HepG2 (cell line): Measurements from ENCODE around the gene SLC1A4. TPM values are rescaled to one million over a fixed set of nuclear protein-coding genes. Genes with fewer than 3 reads are reported as not detected.
A peak's percentile ranks its signal among the peaks of the same experiment; 100 is the strongest.

Source experiments
- ARHGAP35 ChIP-seq: sonication (generic); formaldehyde crosslinking; IDR thresholded peaks from 2 replicates; pipeline ENCODE4 v1.9.0; 2022; ENCODE audit warnings: mild to moderate bottlenecking, inconsistent platforms, moderate library complexity, missing genetic modification reagents, borderline replicate concordance
- ATM ChIP-seq: fragments of 450-650 bp; IDR thresholded peaks from 2 replicates; pipeline ENCODE4 v1.7.1; 2017; ENCODE audit warnings: mild to moderate bottlenecking, borderline replicate concordance
- BCL6 ChIP-seq: IDR thresholded peaks from 2 replicates; pipeline ENCODE4 v1.6.1; 2016; ENCODE audit warnings: missing genetic modification reagents, missing compliant biosample characterization
- FLYWCH1 ChIP-seq: sonication (generic); formaldehyde crosslinking; IDR thresholded peaks from 2 replicates; pipeline ENCODE4 v1.8.1; 2023; ENCODE audit warnings: mild to moderate bottlenecking, missing genetic modification reagents
- HHEX ChIP-seq: IDR thresholded peaks from 2 replicates; pipeline ENCODE4 v1.6.1; 2016; ENCODE audit warnings: control low read depth
- IRX3 ChIP-seq: sonication (generic); formaldehyde crosslinking; IDR thresholded peaks from 2 replicates; pipeline ENCODE4 v1.8.1; 2023; ENCODE audit warnings: mild to moderate bottlenecking, low read depth, missing genetic modification reagents, borderline replicate concordance
- KLF11 ChIP-seq: IDR thresholded peaks from 2 replicates; pipeline ENCODE4 v1.6.1; 2016; ENCODE audit warnings: missing compliant biosample characterization
- LCORL ChIP-seq, 2 experiments: fragments of 450-650 bp in 1 of 2; sonication (generic) in 1 of 2; formaldehyde crosslinking in 1 of 2; IDR thresholded peaks; 2 replicates each; pipeline versions ENCODE4 v1.5.0 to v1.6.1; 2017 to 2020; ENCODE audit warnings: antibody characterized with exemption in 1 of 2, missing genetic modification reagents in 1 of 2
- NFIC ChIP-seq: IDR thresholded peaks from 2 replicates; pipeline ENCODE4 v1.6.1; 2012; ENCODE audit warnings: mild to moderate bottlenecking, low read length, inconsistent platforms
- NR2F6 ChIP-seq, 2 experiments: IDR thresholded peaks; 2 replicates each; pipeline ENCODE4 v1.6.1; 2016; ENCODE audit warnings: antibody characterized with exemption in 1 of 2, mild to moderate bottlenecking in 1 of 2
- SNAPC2 ChIP-seq: sonication (generic); formaldehyde crosslinking; IDR thresholded peaks from 2 replicates; pipeline ENCODE4 v1.8.1; 2022; ENCODE audit warnings: mild to moderate bottlenecking, missing genetic modification reagents
- SP4 ChIP-seq: sonication (generic); formaldehyde crosslinking; IDR thresholded peaks from 2 replicates; pipeline ENCODE4 v1.8.1; 2023; ENCODE audit warnings: mild to moderate bottlenecking, missing genetic modification reagents
- TBX2 ChIP-seq: sonication (generic); formaldehyde crosslinking; IDR thresholded peaks from 2 replicates; pipeline ENCODE4 v1.5.0; 2020; ENCODE audit warnings: missing genetic modification reagents, mild to moderate bottlenecking, borderline replicate concordance
- ZFP37 ChIP-seq: sonication (generic); formaldehyde crosslinking; IDR thresholded peaks from 2 replicates; pipeline ENCODE4 v1.4.0; 2020; ENCODE audit warnings: missing genetic modification reagents, borderline replicate concordance
- ZNF121 ChIP-seq: sonication (generic); formaldehyde crosslinking; IDR thresholded peaks from 2 replicates; pipeline ENCODE4 v1.5.0; 2020; ENCODE audit warnings: mild to moderate bottlenecking, missing genetic modification reagents
- ZNF230 ChIP-seq: sonication (generic); formaldehyde crosslinking; IDR thresholded peaks from 2 replicates; pipeline ENCODE4 v1.4.0; 2020; ENCODE audit warnings: mild to moderate bottlenecking, missing genetic modification reagents
- ZNF430 ChIP-seq: sonication (generic); formaldehyde crosslinking; IDR thresholded peaks from 2 replicates; pipeline ENCODE4 v1.9.0; 2021; ENCODE audit warnings: mild to moderate bottlenecking, missing genetic modification reagents
- ZNF556 ChIP-seq: sonication (generic); formaldehyde crosslinking; IDR thresholded peaks from 2 replicates; pipeline ENCODE4 v1.4.0; 2020; ENCODE audit warnings: mild to moderate bottlenecking, missing genetic modification reagents, borderline replicate concordance
- ZNF598 ChIP-seq: sonication (generic); formaldehyde crosslinking; IDR thresholded peaks from 2 replicates; pipeline ENCODE4 v1.5.1; 2020; ENCODE audit warnings: mild to moderate bottlenecking, missing genetic modification reagents, borderline replicate concordance
- ZNF7 ChIP-seq: IDR thresholded peaks from 2 replicates; pipeline ENCODE4 v1.6.1; 2016; ENCODE audit warnings: missing biosample characterization, missing genetic modification reagents
- ZNF782 ChIP-seq: sonication (generic); formaldehyde crosslinking; IDR thresholded peaks from 2 replicates; pipeline ENCODE4 v1.4.0; 2020; ENCODE audit warnings: missing genetic modification reagents, mild to moderate bottlenecking, borderline replicate concordance
- ZSCAN21 ChIP-seq: sonication (generic); formaldehyde crosslinking; IDR thresholded peaks from 2 replicates; pipeline ENCODE4 v1.8.0; 2022; ENCODE audit warnings: mild to moderate bottlenecking, missing genetic modification reagents, moderate library complexity, borderline replicate concordance
- ZSCAN30 ChIP-seq: sonication (generic); formaldehyde crosslinking; IDR thresholded peaks from 2 replicates; pipeline ENCODE4 v1.5.0; 2020; ENCODE audit warnings: mild to moderate bottlenecking, missing genetic modification reagents
- polyA plus RNA-seq, 8 experiments: library from polyadenylated mRNA; depleted of rRNA in 3 of 8; stranded (reverse) in 7 of 8; unstranded in 1 of 8; fragments of >200 nt; fragmentation: Illumina TruSeq in 4 of 8; extraction: Trizol in 4 of 8; gene quantifications; 2 replicates each; pipeline versions ENCODE4 v1.2.1 to v1.2.3, GENCODE V29; 2011 to 2016; ENCODE audit warnings: low read depth in 4 of 8, missing spikeins in 1 of 8, mixed read lengths in 1 of 8; ENCODE audit not compliant: insufficient read depth in 1 of 8
- total RNA-seq, 5 experiments: library from RNA; depleted of rRNA; stranded (reverse); fragments of >200 nt; fragmentation: Illumina TruSeq; extraction: Trizol; gene quantifications; 2 replicates each; pipeline ENCODE4 v1.2.3, GENCODE V29; 2016; ENCODE audit warnings: low read depth in 1 of 5
- TF ChIP-seq, protein P1 (sequence below): sonication (generic); formaldehyde crosslinking; IDR thresholded peaks from 2 replicates; pipeline ENCODE4 v1.4.0; 2020; ENCODE audit warnings: missing genetic modification reagents, mild to moderate bottlenecking, borderline replicate concordance
- TF ChIP-seq, protein P2 (sequence below): sonication (generic); formaldehyde crosslinking; IDR thresholded peaks from 2 replicates; pipeline ENCODE4 v1.5.1; 2020; ENCODE audit warnings: mild to moderate bottlenecking, missing genetic modification reagents, borderline replicate concordance
- TF ChIP-seq, protein P3 (sequence below): sonication (generic); formaldehyde crosslinking; IDR thresholded peaks from 2 replicates; pipeline ENCODE4 v1.4.0; 2020; ENCODE audit warnings: missing genetic modification reagents
- TF ChIP-seq, protein P4 (sequence below): sonication (generic); formaldehyde crosslinking; IDR thresholded peaks from 2 replicates; pipeline ENCODE4 v1.5.0; 2020; ENCODE audit warnings: missing genetic modification reagents, mild to moderate bottlenecking, borderline replicate concordance

The SLC1A4 gene
- total and polyA plus RNA-seq, 2 of the 13 experiments (the other 11 are each of a cell fraction or from before 2014, with no cell fraction given) = 21.0 to 39.6 TPM

DNA sequence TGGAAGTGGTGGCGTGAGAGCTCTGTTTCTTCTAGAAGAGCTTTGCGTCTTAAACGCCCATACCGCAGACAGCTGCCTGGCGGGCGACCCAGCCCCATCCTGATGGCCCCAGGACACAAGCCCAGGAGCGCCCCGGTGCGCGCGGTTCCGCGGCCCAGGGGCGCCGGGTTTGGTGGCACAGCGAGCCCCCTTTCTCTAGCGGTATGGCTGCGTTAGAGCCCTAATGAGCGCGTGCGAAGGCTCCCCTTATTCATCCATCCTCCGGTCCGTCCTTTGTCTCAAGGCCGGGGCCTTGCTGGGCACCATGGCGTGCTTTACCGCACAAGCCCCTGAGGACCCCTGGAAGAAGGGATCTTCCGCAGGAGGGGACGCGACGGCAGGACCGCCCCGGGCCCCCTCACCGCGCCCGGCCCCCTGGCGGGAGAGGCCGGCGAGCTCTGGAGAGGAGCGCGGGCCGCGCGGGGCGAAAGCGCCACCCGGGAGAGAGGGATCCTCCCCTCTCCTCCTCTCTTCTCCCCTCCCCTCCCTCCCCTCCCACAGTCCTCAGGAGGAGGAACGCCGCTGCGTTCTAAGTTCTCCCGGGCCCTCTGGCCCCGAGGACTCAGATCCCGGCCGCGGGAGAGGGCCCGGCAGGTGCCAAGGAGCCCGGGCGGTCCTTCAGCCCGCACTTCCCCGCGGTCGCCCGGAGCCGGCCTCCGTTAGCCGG is 626 bp upstream of the SLC1A4 start (continued):
- TF ChIP-seq ZNF598 (CRISPR knock-in tag) (peak; percentile 69; the same call in 1 of the 2 replicates), HHEX (no peak), SNAPC2 (0 out of 2 replicates have a peak, but pooled peaks have one; percentile 26), ZSCAN30 (CRISPR knock-in tag) (peak; percentile 66; the same call in 1 of the 2 replicates), IRX3 (CRISPR knock-in tag) (peak; percentile 52), ZFP37 (no peak), ARHGAP35 (CRISPR knock-in tag) (0 out of 2 replicates have a peak, but pooled peaks have one; percentile 32), KLF11 (peak; percentile 21; the same call in 1 of the 2 replicates), ZNF430 (CRISPR knock-in tag) (peak; percentile 80; the same call in 1 of the 2 replicates), NR2F6 (IDR thresholded peaks at IDR 0.05) (no peak), NR2F6 (CRISPR knock-in tag; IDR thresholded peaks at IDR 0.05) (no peak), ATM (no peak), ZNF7 (CRISPR knock-in tag) (no peak), ZNF782 (CRISPR knock-in tag) (peak; percentile 84; the same call in 1 of the 2 replicates), SP4 (CRISPR knock-in tag) (no peak), NFIC (no peak), BCL6 (CRISPR knock-in tag) (peak; percentile 20), ZNF121 (CRISPR knock-in tag) (peak; percentile 36), TBX2 (CRISPR knock-in tag) (peak; percentile 23; the same call in 1 of the 2 replicates), LCORL (IDR thresholded peaks at IDR 0.05) (no peak), LCORL (CRISPR knock-in tag; IDR thresholded peaks at IDR 0.05) (peak; percentile 57; the same call in 1 of the 2 replicates), ZNF230 (CRISPR knock-in tag) (peak; percentile 71; the same call in 1 of the 2 replicates), FLYWCH1 (peak; percentile 79; the same call in 1 of the 2 replicates), ZNF556 (CRISPR knock-in tag) (no peak; the same call in 1 of the 2 replicates), ZSCAN21 (CRISPR knock-in tag) (peak; percentile 32; the same call in 1 of the 2 replicates)
- TF ChIP-seq, protein P1, sequence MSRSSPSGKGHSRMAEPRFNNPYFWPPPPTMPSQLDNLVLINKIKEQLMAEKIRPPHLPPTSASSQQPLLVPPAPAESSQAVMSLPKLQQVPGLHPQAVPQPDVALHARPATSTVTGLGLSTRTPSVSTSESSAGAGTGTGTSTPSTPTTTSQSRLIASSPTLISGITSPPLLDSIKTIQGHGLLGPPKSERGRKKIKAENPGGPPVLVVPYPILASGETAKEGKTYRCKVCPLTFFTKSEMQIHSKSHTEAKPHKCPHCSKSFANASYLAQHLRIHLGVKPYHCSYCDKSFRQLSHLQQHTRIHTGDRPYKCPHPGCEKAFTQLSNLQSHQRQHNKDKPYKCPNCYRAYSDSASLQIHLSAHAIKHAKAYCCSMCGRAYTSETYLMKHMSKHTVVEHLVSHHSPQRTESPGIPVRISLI = no peak
- TF ChIP-seq, protein P2, sequence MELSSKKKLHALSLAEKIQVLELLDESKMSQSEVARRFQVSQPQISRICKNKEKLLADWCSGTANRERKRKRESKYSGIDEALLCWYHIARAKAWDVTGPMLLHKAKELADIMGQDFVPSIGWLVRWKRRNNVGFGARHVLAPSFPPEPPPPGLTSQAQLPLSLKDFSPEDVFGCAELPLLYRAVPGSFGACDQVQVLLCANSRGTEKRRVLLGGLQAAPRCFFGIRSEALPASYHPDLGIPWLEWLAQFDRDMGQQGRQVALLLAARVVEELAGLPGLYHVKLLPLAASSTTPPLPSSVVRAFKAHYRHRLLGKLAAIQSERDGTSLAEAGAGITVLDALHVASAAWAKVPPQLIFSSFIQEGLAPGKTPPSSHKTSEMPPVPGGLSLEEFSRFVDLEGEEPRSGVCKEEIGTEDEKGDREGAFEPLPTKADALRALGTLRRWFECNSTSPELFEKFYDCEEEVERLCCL (CRISPR knock-in tag) = no peak
- TF ChIP-seq, protein P3, sequence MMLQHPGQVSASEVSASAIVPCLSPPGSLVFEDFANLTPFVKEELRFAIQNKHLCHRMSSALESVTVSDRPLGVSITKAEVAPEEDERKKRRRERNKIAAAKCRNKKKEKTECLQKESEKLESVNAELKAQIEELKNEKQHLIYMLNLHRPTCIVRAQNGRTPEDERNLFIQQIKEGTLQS (CRISPR knock-in tag) = peak; percentile 3; the same call in 1 of the 2 replicates
- TF ChIP-seq, protein P4, sequence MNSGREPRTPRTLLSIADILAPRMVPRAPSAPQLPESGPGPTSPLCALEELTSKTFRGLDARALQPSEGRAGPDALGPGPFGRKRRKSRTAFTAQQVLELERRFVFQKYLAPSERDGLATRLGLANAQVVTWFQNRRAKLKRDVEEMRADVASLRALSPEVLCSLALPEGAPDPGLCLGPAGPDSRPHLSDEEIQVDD (CRISPR knock-in tag) = no peak; the same call in 1 of the 2 replicates
